ENCODE data around the gene ZNF335.

GRCh38 chr20:45950330-45950646 lies 21.7 kb downstream of the ZNF335 start:
- no peak for TF ChIP-seq CTCF (conservative IDR thresholded peaks at IDR 0.05 in 1 of 2, IDR thresholded peaks at IDR 0.05 in 1 of 2; ENCODE audit: extremely low read depth in 1 of 2, insufficient read depth in 1 of 2, low read depth in 1 of 2, low read length in 2 of 2)
- TF ChIP-seq EZH2 (IDR thresholded peaks at IDR 0.05; ENCODE audit: borderline replicate concordance, low read length), result no peak

All from mammary epithelial cell (primary cell).